Lung (tissue), 12 donors: ENCODE measurements around the gene ZNF415. TPM values are rescaled to one million over a fixed set of nuclear protein-coding genes. Genes with fewer than 3 reads are reported as not detected.
"Not testable (repeated sequence)": the region's sequence is repeated elsewhere in the genome, so short reads cannot be mapped to it uniquely, and the experiment has no call there.

Source experiments
- ATAC-seq: fragments of 200-7000 bp; cut with Tn5 transposase; one replicate; pipeline ENCODE4 v1.9.1; 2020; ENCODE audit warnings: moderate number of reproducible peaks; ENCODE audit not compliant: insufficient read depth, low FRiP score
- DNase-seq, 3 donors: peaks; one replicate each; pipeline ENCODE4 v3.0.0-alpha.2; 2013 to 2017
- H3K27ac ChIP-seq, 2 donors: one replicate each; pipeline ENCODE4 v1.5.1; 2013; ENCODE audit warnings: mild to moderate bottlenecking in 2 of 2, moderate library complexity in 2 of 2, control low read depth in 1 of 2, inconsistent platforms in 1 of 2, low read depth in 1 of 2, low read length in 1 of 2
- H3K27me3 ChIP-seq, 3 donors: one replicate each; pipeline ENCODE4 v1.5.1; 2013; ENCODE audit warnings: low read length in 2 of 3; ENCODE audit not compliant: control insufficient read depth in 3 of 3, insufficient read depth in 3 of 3
- H3K36me3 ChIP-seq, 4 donors: one replicate each; pipeline ENCODE4 v1.5.1; 2013; ENCODE audit warnings: low read length in 4 of 4, mild to moderate bottlenecking in 1 of 4, moderate library complexity in 1 of 4; ENCODE audit not compliant: control insufficient read depth in 4 of 4, insufficient read depth in 4 of 4
- H3K4me1 ChIP-seq, 5 donors: one replicate each; pipeline ENCODE4 v1.5.1; 2013; ENCODE audit warnings: low read length in 5 of 5, mild to moderate bottlenecking in 2 of 5, moderate library complexity in 1 of 5; ENCODE audit not compliant: control insufficient read depth in 5 of 5, insufficient read depth in 5 of 5
- H3K4me3 ChIP-seq: one replicate; pipeline ENCODE4 v1.5.1; 2013; ENCODE audit warnings: mild to moderate bottlenecking, control low read depth, moderate library complexity
- H3K9ac ChIP-seq, 2 donors: one replicate each; pipeline ENCODE4 v1.5.1; 2013; ENCODE audit warnings: low read length in 2 of 2, control low read depth in 1 of 2; ENCODE audit not compliant: insufficient read depth in 1 of 2
- H3K9me3 ChIP-seq, 4 donors: one replicate each; pipeline ENCODE4 v1.5.1; 2013; ENCODE audit warnings: low read length in 3 of 4, mild to moderate bottlenecking in 1 of 4, moderate library complexity in 1 of 4; ENCODE audit not compliant: control insufficient read depth in 4 of 4, insufficient read depth in 3 of 4
- CTCF ChIP-seq: IDR thresholded peaks from 2 replicates; pipeline ENCODE4 v1.5.1; 2012; ENCODE audit warnings: mild to moderate bottlenecking; ENCODE audit errors: control extremely low read depth, extremely low read depth
- WGBS, 2 donors: extraction: QIAGEN DNeasy Blood & Tissue Kit; methylation state at CpG; one replicate each; pipeline ENCODE4 v1.1.7; 2013; 5-methylcytosine and 5-hydroxymethylcytosine counted together
- polyA plus RNA-seq, 2 donors: library from polyadenylated mRNA; stranded (reverse); fragments of 200-250 nt; gene quantifications; one replicate each; pipeline ENCODE4 v1.2.1, GENCODE V29; 2013
- total RNA-seq, 2 donors: library from RNA; depleted of rRNA in 1 of 2; stranded (reverse); fragments of >200 nt in 1 of 2; gene quantifications; one replicate each; pipeline ENCODE4 v1.2.1, GENCODE V29; 2014 to 2021
- donor health status: control.
- donor health status: control.
- donor health status: Bipolar disorder and iron deficiency.
- donor health status: healthy.
- donor health status: DM: yes; HTN: yes; CAD: no.

ZNF415 gene
- total and polyA plus RNA-seq, 4 donors, result 3.1 to 16.6 (median 3.9) TPM

- DNase-seq, H3K9ac ChIP-seq, H3K27ac ChIP-seq, ATAC-seq, H3K4me1 ChIP-seq, H3K9me3 ChIP-seq, H3K27me3 ChIP-seq, H3K4me3 ChIP-seq: not testable (repeated sequence)
- peaks cover 0 to 12% (median 4%) of the 10 kb centered on the region in 4 donors for H3K36me3 ChIP-seq
- WGBS, 2 donors, result 61 to 80% methylated on average over 4 to 5 of the region's 6 CpGs
Measured at GRCh38 chr19:53096579-53096978, 36.1 kb downstream of the ZNF415 start.

GRCh38 chr19:53094754-53095575 lies 37.7 kb downstream of the ZNF415 start:
- H3K4me1 ChIP-seq, result peaks cover 0 to 8% (median 0%) of the 10 kb centered on the region in 5 donors
- ATAC-seq (no peak), DNase-seq (no peak)
- 81 to 88% methylated on average over 27 to 29 of the region's 29 CpGs for WGBS, 2 donors
- peaks cover 0 to 11% (median 0%) of the 10 kb centered on the region in 4 donors for H3K9me3 ChIP-seq
- H3K36me3 ChIP-seq, result peaks cover 5 to 27% (median 13%) of the 10 kb centered on the region in 4 donors
- H3K27me3 ChIP-seq, result no peaks in the 10 kb centered on the region
- no peak overlapping the region for H3K4me3 ChIP-seq
- TF ChIP-seq CTCF, result no peak
- no peak overlapping the region for H3K9ac ChIP-seq
- peak overlapping the region in 1 of 2 donors; percentile 16 for H3K27ac ChIP-seq

- peaks cover 0 to 10% (median 0%) of the 10 kb centered on the region in 5 donors for H3K4me1 ChIP-seq
- H3K27ac ChIP-seq, result no peak overlapping the region
- H3K9me3 ChIP-seq, result peaks cover 0 to 6% (median 0%) of the 10 kb centered on the region in 4 donors
- no peak overlapping the region for H3K9ac ChIP-seq
- H3K36me3 ChIP-seq, result peaks cover 14 to 23% (median 18%) of the 10 kb centered on the region in 4 donors
- H3K4me3 ChIP-seq, result no peak overlapping the region
- ATAC-seq (no peak), DNase-seq (no peak)
- H3K27me3 ChIP-seq, result no peaks in the 10 kb centered on the region
- 51 to 100% methylated on average over 1 of the region's 1 CpG for WGBS, 2 donors
- TF ChIP-seq CTCF, result no peak
Measured at GRCh38 chr19:53092723-53093122, 40.0 kb downstream of the ZNF415 start.

GRCh38 chr19:53091413-53092254 lies 41.1 kb downstream of the ZNF415 start:
- ATAC-seq, result no peak
- Histone ChIP-seq H3K36me3 (peaks cover 14 to 26% (median 20%) of the 10 kb centered on the region in 4 donors), H3K9ac (no peak overlapping the region)

More at GRCh38 chr19:53091413-53092254, 41.1 kb downstream of the ZNF415 start:
- H3K4me3 ChIP-seq, result no peak overlapping the region
- H3K9me3 ChIP-seq, result peaks cover 0 to 9% (median 0%) of the 10 kb centered on the region in 4 donors
- WGBS, 2 donors, result 85 to 92% methylated on average over 19 of the region's 19 CpGs
- H3K4me1 ChIP-seq, result peaks cover 0 to 6% (median 0%) of the 10 kb centered on the region in 5 donors
- H3K27ac ChIP-seq, result no peak overlapping the region
- peak in 2 of 3 donors; percentile 17 to 33 for DNase-seq
- TF ChIP-seq CTCF, result no peak
- no peaks in the 10 kb centered on the region for H3K27me3 ChIP-seq
